Skeletal muscle tissue (tissue), 4 donors: ENCODE results near the gene POFUT2. TPM values are rescaled to one million over a fixed set of nuclear protein-coding genes. Genes with fewer than 3 reads are reported as not detected.
A peak's percentile ranks its signal among the peaks of the same experiment; 100 is the strongest.
"Not testable (repeated sequence)": the region's sequence is repeated elsewhere in the genome, so short reads cannot be mapped to it uniquely, and the experiment has no call there.

Experiments used
- H3K27ac ChIP-seq: one replicate; pipeline ENCODE4 v1.7.0; 2013; ENCODE audit warnings: mild to moderate bottlenecking, low read depth, low read length, inconsistent platforms
- H3K27me3 ChIP-seq, 3 donors: one replicate each; pipeline ENCODE4 v1.7.0; 2013; ENCODE audit warnings: low read length in 3 of 3; ENCODE audit not compliant: control insufficient read depth in 3 of 3, insufficient read depth in 3 of 3
- H3K36me3 ChIP-seq, 3 donors: one replicate each; pipeline ENCODE4 v1.7.0; 2013; ENCODE audit warnings: low read length in 3 of 3; ENCODE audit not compliant: control insufficient read depth in 3 of 3, insufficient read depth in 3 of 3
- H3K4me1 ChIP-seq, 3 donors: one replicate each; pipeline ENCODE4 v1.7.0; 2013; ENCODE audit warnings: low read length in 3 of 3, mild to moderate bottlenecking in 3 of 3; ENCODE audit not compliant: control insufficient read depth in 3 of 3, insufficient read depth in 3 of 3
- H3K4me3 ChIP-seq, 3 donors: one replicate each; pipeline ENCODE4 v1.7.0; 2013; ENCODE audit warnings: low read length in 3 of 3
- H3K9ac ChIP-seq, 3 donors: one replicate each; pipeline ENCODE4 v1.7.0; 2013; ENCODE audit warnings: low read length in 3 of 3, mild to moderate bottlenecking in 3 of 3, moderate library complexity in 2 of 3, low read depth in 1 of 3
- H3K9me3 ChIP-seq, 3 donors: one replicate each; pipeline ENCODE4 v1.7.0; 2013; ENCODE audit warnings: low read length in 3 of 3; ENCODE audit not compliant: control insufficient read depth in 3 of 3
- total RNA-seq: library from RNA; depleted of rRNA; stranded (reverse); fragments of >200 nt; gene quantifications from one replicate; pipeline ENCODE4 v1.2.3, GENCODE V29; 2014
- donor health status: Osteomylitis.

POFUT2 gene
- total RNA-seq, 1 donor from 2014 or later, result 18.3 TPM

DNA sequence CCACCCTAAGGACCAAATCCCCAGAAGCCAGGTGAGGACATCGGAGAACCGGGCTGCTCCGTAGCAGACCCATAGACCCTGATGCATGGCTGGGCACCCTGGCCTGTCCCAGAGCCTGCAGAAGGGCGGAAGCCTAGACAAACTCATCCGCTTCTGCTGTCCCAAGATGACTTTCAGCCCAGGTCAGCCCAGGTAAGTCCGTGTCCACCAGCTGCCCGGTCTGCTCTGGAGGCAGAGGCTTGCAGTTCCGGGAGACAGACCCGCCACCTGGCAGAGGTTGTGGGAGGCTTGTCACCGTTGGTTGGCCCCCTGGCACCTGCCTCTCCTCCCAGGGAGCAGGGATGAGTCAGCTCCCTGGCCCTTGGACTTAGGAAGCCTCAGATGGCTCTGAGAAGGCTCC, 22.8 kb upstream of the POFUT2 start:
- no peaks in the 10 kb centered on the region for H3K36me3 ChIP-seq
- H3K27me3 ChIP-seq, result peaks cover 16 to 51% (median 33%) of the 10 kb centered on the region in 3 donors

DNA sequence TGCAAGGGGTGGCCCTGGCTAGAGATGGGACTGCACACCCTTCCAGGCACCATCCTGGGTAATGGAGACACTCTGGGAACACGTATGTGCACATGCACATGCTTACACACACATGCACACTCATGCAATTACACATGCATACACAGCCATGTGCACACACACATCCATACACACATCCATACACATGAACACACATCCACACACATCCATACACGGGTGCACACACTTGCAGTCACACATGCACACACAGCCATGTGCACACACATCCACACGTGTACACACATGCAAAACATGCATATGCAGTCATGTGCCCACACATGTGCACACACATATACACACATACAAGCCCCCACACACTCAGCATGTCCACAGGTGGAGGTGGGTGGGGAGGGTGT, 22.3 kb upstream of the POFUT2 start:
- Histone ChIP-seq H3K4me1 (peaks cover 36 to 46% (median 39%) of the 10 kb centered on the region in 3 donors), H3K9me3 (no peaks in the 10 kb centered on the region), H3K36me3 (no peaks in the 10 kb centered on the region), H3K27me3 (peaks cover 16 to 51% (median 33%) of the 10 kb centered on the region in 3 donors), H3K27ac (peak overlapping the region; percentile 77), H3K4me3 (no peak overlapping the region), H3K9ac (peak overlapping the region in 1 of 3 donors; percentile 30)

More for the DNA sequence above, 22.8 kb upstream of the POFUT2 start:
- Histone ChIP-seq H3K27ac (no peak overlapping the region), H3K9ac (no peak overlapping the region), H3K4me3 (no peak overlapping the region), H3K9me3 (no peaks in the 10 kb centered on the region), H3K4me1 (peaks cover 36 to 46% (median 39%) of the 10 kb centered on the region in 3 donors)

DNA sequence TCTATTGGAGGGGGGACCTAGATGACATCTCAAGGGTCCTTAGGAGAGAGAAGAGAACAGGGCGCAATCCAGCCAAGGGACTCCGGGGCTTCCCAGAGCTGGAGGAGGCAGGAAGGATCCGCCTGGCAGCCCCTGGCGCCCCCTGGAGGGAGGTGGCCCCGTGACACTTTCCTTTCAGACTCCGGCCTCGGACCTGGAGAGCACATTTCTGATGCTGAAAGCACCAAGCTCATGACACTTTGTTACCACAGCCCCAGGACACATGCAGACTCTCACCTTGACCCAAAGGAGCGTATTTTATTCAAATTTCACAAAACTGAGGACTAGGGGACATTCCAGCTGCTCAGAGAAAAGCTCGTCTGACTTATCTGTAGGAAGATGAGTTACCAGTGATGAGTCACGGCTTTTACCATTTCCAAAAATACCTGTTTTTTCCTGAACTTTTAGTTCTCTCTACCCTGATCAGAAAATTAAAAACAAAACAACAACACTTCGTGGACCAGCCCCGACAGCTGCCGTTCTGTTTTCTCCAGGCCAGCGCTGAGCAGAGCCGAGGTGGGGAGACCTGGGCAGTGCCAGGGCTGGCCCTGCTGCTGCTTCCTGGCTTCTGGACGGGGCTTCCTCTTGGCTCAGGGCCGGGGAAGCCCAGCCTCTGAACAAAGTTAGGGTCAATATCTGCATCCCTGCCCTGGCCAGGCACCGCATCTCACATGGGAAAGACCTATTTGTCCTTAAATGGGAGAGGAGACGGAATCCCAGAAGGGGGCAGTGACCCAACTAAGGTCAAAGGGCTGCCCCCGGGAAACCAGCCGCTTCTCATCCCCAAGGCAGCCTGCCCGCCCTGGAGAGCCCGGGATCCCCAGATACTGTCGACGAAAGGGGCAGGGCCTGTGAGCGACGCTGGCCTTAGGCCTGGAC, 21.6 kb upstream of the POFUT2 start:
- H3K36me3 ChIP-seq, result no peaks in the 10 kb centered on the region

DNA sequence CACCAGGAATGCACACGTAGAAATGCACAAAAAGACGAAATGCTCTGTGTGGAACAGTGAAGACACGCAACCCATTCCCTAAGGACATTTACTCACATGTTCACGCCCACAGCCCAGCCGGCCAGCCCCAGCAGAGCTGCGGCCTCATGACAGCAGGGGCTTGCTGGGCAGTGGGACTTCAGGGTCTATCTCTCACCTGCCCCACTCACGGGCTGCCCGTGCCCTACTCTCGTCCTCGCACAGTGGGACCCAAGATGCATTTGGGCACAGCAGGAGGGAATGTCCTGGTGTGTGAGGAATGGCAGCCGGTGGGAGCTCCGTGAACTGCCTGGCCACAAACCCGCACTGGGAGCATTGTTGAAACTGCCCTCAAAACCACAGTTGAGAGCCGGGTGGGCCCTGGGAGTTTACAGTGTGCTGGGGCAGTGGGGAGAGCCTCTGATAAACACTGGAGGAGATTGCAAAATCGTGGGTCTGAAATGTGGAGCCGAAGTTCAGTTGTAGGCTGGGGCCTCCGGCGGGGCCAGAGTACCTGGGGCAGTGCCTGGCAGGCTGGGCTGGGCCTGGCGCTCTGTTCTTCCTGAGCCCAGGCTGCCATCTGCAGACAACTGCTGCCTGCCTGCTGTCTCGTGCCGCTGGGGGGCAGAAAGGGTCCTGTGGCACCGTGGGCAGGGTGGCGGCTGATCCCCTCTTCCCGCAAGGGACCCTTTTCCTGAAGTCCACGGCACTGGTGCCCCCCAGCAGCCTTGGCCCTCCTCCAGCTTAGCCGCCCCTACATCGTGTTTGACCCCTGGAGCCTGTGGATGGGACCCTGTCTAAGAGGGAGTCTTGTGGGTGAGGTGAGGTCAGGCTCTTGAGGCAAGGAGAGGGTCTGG, 20.7 kb upstream of the POFUT2 start:
- Histone ChIP-seq H3K4me3 (peak overlapping the region in 1 of 3 donors; percentile 13), H3K27ac (peak overlapping the region; percentile 77), H3K9ac (peak overlapping the region in 1 of 3 donors; percentile 50), H3K27me3 (peaks cover 22 to 62% (median 39%) of the 10 kb centered on the region in 3 donors), H3K4me1 (peaks cover 36 to 46% (median 39%) of the 10 kb centered on the region in 3 donors), H3K36me3 (no peaks in the 10 kb centered on the region), H3K9me3 (no peaks in the 10 kb centered on the region)

More for the DNA sequence above, 21.6 kb upstream of the POFUT2 start:
- peak overlapping the region; percentile 77 for H3K27ac ChIP-seq
- peak overlapping the region in 1 of 3 donors; percentile 7 for H3K4me3 ChIP-seq
- peaks cover 17 to 56% (median 39%) of the 10 kb centered on the region in 3 donors for H3K27me3 ChIP-seq
- peaks cover 36 to 46% (median 39%) of the 10 kb centered on the region in 3 donors for H3K4me1 ChIP-seq
- H3K9ac ChIP-seq, result peak overlapping the region in 2 of 3 donors; percentile 44 to 50
- H3K9me3 ChIP-seq, result no peaks in the 10 kb centered on the region

DNA sequence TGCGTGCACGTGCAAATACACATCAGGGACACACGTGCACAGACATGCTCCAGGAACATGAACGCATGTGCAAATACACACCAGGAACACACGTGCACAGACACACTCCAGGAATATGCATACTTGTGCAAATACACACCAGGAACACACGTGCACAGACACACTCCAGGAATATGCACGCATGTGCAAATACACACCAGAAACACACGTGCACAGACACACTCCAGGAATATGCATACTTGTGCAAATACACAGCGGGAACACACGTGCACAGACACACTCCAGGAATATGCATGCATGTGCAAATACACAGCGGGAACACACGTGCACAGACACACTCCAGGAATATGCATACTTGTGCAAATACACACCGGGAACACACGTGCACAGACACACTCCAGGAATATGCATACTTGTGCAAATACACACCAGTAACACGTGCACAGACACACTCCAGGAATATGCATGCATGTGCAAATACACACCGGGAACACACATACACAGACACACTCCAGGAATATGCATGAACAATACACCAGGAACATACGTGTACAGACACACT, 20.0 kb upstream of the POFUT2 start:
- Histone ChIP-seq H3K4me1 (peaks cover 36 to 51% (median 43%) of the 10 kb centered on the region in 3 donors), H3K27ac (peak overlapping the region; percentile 38), H3K4me3 (peak overlapping the region in 1 of 3 donors; percentile 1), H3K27me3 (peaks cover 22 to 62% (median 39%) of the 10 kb centered on the region in 3 donors)
- H3K36me3 ChIP-seq, H3K9me3 ChIP-seq, H3K9ac ChIP-seq: not testable (repeated sequence)

DNA sequence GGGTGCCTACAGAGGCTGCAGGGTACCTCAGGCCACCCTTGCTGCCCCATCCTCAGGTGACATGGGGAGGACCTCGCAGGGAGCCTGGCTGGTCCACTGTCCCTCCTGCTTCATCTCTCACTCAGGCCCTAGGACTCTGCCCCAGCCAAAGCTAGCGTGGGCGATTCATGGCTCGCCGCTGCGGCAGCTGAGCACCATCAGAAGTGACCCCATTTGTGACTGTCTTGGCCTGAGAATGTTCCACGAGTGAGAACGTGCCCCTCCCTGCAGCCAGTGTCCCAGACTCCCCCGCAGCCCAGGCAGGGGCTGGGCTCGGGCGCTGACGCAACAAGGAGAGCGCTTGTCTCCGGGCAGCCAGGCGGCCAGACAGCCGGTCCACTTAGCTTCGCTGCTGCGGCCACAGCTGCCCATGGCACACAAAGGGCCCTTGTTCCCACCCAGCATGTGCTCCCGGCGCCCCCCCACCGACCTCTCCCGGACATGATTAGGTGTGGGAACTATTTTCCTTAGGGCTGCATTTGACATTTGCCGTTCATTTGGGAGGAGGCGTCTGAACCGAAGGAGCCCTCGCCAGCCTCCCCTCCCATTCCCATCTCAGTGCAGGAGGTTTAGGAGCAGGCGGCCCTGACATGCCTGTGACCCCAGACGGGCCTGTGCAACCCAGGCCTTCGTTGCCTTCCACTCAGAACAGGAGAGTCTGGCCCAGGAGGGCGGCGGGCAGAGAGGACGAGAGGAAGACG, 19.3 kb upstream of the POFUT2 start:
- H3K27me3 ChIP-seq, result peaks cover 22 to 62% (median 39%) of the 10 kb centered on the region in 3 donors
- H3K4me1 ChIP-seq, result peaks cover 42 to 57% (median 50%) of the 10 kb centered on the region in 3 donors
- H3K9ac ChIP-seq, result peak overlapping the region in 1 of 3 donors; percentile 50
- peak overlapping the region; percentile 82 for H3K27ac ChIP-seq
- H3K36me3 ChIP-seq, result no peaks in the 10 kb centered on the region
- H3K4me3 ChIP-seq, result peak overlapping the region in 1 of 3 donors; percentile 1
- no peaks in the 10 kb centered on the region for H3K9me3 ChIP-seq

DNA sequence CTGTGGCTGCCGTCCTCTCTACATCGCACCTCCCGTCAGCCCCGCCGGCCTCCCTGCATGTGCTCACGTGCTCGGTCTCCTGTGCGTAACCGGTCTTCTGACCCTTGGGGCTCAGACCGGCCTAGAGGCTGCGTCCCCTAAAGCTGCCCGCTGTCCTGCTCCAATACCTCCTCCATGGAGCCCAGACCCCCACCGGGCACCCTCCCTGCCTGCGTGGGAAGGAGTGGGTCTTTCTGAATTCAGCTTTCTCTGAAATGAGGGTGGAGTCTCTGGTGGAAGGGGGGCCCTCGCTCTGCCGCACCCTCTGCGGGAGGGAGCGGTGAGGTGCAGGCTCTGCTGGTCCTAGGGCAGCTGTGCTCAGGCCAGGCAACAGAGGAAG, 18.7 kb upstream of the POFUT2 start:
- Histone ChIP-seq H3K36me3 (no peaks in the 10 kb centered on the region), H3K9me3 (no peaks in the 10 kb centered on the region), H3K27ac (peak overlapping the region; percentile 82), H3K4me3 (no peak overlapping the region), H3K4me1 (peaks cover 47 to 63% (median 55%) of the 10 kb centered on the region in 3 donors), H3K9ac (peak overlapping the region in 1 of 3 donors; percentile 50), H3K27me3 (peaks cover 22 to 62% (median 39%) of the 10 kb centered on the region in 3 donors)

DNA sequence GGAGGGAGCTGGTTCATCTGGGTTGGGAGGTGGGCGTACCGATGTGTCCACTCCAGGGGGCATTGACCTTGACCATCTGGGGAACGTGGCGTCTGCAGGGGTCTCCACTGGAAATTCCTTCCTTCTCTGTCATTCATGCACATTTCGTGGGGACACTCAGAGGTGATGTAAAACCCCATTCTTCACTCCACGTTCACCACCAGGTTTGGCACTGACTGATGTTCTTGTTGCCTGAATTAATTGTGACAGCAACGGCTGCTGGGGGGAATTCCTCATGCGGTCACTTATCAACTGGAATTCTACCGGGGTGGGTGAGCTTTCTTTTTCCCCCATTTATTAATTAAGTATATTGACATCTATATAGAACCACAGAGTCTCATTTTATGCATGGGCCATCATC, 18.1 kb upstream of the POFUT2 start:
- H3K36me3 ChIP-seq, result no peaks in the 10 kb centered on the region
- no peak overlapping the region for H3K9ac ChIP-seq
- H3K27me3 ChIP-seq, result peaks cover 22 to 59% (median 39%) of the 10 kb centered on the region in 3 donors
- H3K9me3 ChIP-seq, result no peaks in the 10 kb centered on the region
- H3K4me3 ChIP-seq, result no peak overlapping the region
- H3K4me1 ChIP-seq, result peaks cover 52 to 69% (median 58%) of the 10 kb centered on the region in 3 donors
- H3K27ac ChIP-seq, result no peak overlapping the region

DNA sequence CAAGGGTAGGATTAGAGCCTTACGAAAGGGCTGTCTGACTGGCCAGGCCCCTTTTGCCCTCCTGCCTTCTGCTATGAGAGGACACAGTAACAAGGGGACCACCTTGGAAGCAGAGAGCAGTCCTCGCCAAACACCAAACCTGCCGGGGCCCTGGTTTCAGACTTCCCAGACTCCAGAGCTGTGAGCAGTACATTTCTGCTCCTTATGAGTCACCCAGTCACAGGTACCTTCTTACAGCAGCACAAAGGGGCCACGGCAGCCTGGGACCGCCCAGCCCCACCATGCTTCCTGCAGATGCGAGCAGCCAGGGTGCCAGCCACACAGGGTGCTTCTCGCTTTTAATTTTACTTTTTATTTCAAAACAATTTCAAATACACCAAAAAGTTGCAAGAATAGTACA, 17.2 kb upstream of the POFUT2 start:
- H3K9ac ChIP-seq, result no peak overlapping the region
- peaks cover 22 to 52% (median 37%) of the 10 kb centered on the region in 3 donors for H3K27me3 ChIP-seq
- no peaks in the 10 kb centered on the region for H3K36me3 ChIP-seq
- H3K4me1 ChIP-seq, result peaks cover 53 to 67% (median 56%) of the 10 kb centered on the region in 3 donors
- H3K27ac ChIP-seq, result no peak overlapping the region
- H3K9me3 ChIP-seq, result no peaks in the 10 kb centered on the region
- no peak overlapping the region for H3K4me3 ChIP-seq
